HCT116 (cell line): Measurements from ENCODE around the gene MAN2B2.

ENCODE experiments used
- ELF1 ChIP-seq: IDR thresholded peaks from 2 replicates; pipeline ENCODE4 v1.6.1; 2012; ENCODE audit warnings: low read depth, borderline replicate concordance
- EZH2 ChIP-seq: fragments of 200-600 bp; sonication (generic); IDR thresholded peaks from 2 replicates; pipeline ENCODE4 v1.6.1; 2017; ENCODE audit warnings: antibody characterized with exemption, mixed run types
- EZH2phosphoT487 ChIP-seq: fragments of 200-600 bp; IDR thresholded peaks from 2 replicates; pipeline ENCODE4 v1.6.1; 2018; ENCODE audit warnings: antibody characterized with exemption, borderline replicate concordance
- JUND ChIP-seq: IDR thresholded peaks from 2 replicates; pipeline ENCODE4 v1.6.1; 2012
- POLR2A ChIP-seq: IDR thresholded peaks from 2 replicates; pipeline ENCODE4 v1.7.0; 2011; ENCODE audit warnings: borderline replicate concordance; ENCODE audit not compliant: insufficient read depth, insufficient read length; ENCODE audit errors: extremely low read depth
- REST ChIP-seq: IDR thresholded peaks from 2 replicates; pipeline ENCODE4 v1.6.1; 2012; ENCODE audit warnings: low read depth
- SIN3A ChIP-seq: IDR thresholded peaks from 2 replicates; pipeline ENCODE4 v1.6.1; 2012; ENCODE audit warnings: low read depth
- ZNF274 ChIP-seq: fragments of 200-500 bp; sonication (Bioruptor generic); IDR thresholded peaks from 2 replicates; pipeline ENCODE4 v1.6.1; 2014; ENCODE audit warnings: mild to moderate bottlenecking, low read depth, low read length, inconsistent platforms
- TF ChIP-seq, protein P1 (sequence below), 3 experiments: fragments of 200-600 bp in 1 of 3; sonication (generic) in 1 of 3; IDR thresholded peaks in 2 of 3; conservative IDR thresholded peaks in 1 of 3; 2 replicates each; pipeline ENCODE4 v1.5.1; 2012 to 2017; ENCODE audit warnings: low read depth in 2 of 3, low read length in 2 of 3, antibody characterized with exemption in 1 of 3, borderline replicate concordance in 1 of 3, control low read depth in 1 of 3, mild to moderate bottlenecking in 1 of 3, mixed read lengths in 1 of 3, mixed run types in 1 of 3, moderate library complexity in 1 of 3; ENCODE audit not compliant: insufficient read depth in 1 of 3
- TF ChIP-seq, protein P2 (sequence below): IDR thresholded peaks from 2 replicates; pipeline ENCODE4 v1.6.1; 2012

- TF ChIP-seq, protein P1, sequence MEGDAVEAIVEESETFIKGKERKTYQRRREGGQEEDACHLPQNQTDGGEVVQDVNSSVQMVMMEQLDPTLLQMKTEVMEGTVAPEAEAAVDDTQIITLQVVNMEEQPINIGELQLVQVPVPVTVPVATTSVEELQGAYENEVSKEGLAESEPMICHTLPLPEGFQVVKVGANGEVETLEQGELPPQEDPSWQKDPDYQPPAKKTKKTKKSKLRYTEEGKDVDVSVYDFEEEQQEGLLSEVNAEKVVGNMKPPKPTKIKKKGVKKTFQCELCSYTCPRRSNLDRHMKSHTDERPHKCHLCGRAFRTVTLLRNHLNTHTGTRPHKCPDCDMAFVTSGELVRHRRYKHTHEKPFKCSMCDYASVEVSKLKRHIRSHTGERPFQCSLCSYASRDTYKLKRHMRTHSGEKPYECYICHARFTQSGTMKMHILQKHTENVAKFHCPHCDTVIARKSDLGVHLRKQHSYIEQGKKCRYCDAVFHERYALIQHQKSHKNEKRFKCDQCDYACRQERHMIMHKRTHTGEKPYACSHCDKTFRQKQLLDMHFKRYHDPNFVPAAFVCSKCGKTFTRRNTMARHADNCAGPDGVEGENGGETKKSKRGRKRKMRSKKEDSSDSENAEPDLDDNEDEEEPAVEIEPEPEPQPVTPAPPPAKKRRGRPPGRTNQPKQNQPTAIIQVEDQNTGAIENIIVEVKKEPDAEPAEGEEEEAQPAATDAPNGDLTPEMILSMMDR (IDR thresholded peaks at IDR 0.05 in 2 of 3, conservative IDR thresholded peaks at IDR 0.05 in 1 of 3; ENCODE audit: borderline replicate concordance in 1 of 3, insufficient read depth in 1 of 3, low read depth in 2 of 3, low read length in 2 of 3) = no peak
- no peak for TF ChIP-seq POLR2A
- no peak for TF ChIP-seq ELF1
- no peak for TF ChIP-seq ZNF274
- no peak for TF ChIP-seq EZH2
- TF ChIP-seq EZH2phosphoT487 = no peak
- TF ChIP-seq SIN3A = no peak
- TF ChIP-seq, protein P2, sequence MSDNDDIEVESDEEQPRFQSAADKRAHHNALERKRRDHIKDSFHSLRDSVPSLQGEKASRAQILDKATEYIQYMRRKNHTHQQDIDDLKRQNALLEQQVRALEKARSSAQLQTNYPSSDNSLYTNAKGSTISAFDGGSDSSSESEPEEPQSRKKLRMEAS = no peak
- no peak for TF ChIP-seq JUND
- no peak for TF ChIP-seq REST
These were observed 39.3 kb upstream of the MAN2B2 start for GRCh38 chr4:6535706-6536105.
